ENCODE results near the gene PATJ.

GRCh38 chr1:61888808-61889207 is 146.5 kb downstream of the PATJ start:
- TF ChIP-seq REST (IDR thresholded peaks at IDR 0.05; ENCODE audit: insufficient read depth in 1 of 2, low read depth in 2 of 2, low read length in 2 of 2) (no peak), POLR2AphosphoS5 (IDR thresholded peaks at IDR 0.05; ENCODE audit: low read depth, low read length) (no peak), TAF1 (IDR thresholded peaks at IDR 0.05; ENCODE audit: borderline replicate concordance, insufficient read depth, low read length) (no peak), SIN3A (IDR thresholded peaks at IDR 0.05; ENCODE audit: borderline replicate concordance, insufficient read depth, low read length) (no peak), FOXP2 (optimal IDR thresholded peaks at IDR 0.05; ENCODE audit: borderline replicate concordance, extremely low read depth, extremely low read length, insufficient read depth) (no peak)
